ENCODE results near the gene ALDH2.

- TF ChIP-seq POLR2A (IDR thresholded peaks at IDR 0.05) = no peak
- no peak for TF ChIP-seq CTCF (IDR thresholded peaks at IDR 0.05)
Observed at GRCh38 chr12:111826316-111826715, 59.6 kb downstream of the ALDH2 start.

All from uterus (tissue), 2 donors.